ENCODE results near the gene NACAD. TPM values are rescaled to one million over a fixed set of nuclear protein-coding genes. Genes with fewer than 3 reads are reported as not detected.

The NACAD gene
- total and polyA plus RNA-seq, 8 donors: 2.0 to 10.9 (median 9.3) TPM

DNA sequence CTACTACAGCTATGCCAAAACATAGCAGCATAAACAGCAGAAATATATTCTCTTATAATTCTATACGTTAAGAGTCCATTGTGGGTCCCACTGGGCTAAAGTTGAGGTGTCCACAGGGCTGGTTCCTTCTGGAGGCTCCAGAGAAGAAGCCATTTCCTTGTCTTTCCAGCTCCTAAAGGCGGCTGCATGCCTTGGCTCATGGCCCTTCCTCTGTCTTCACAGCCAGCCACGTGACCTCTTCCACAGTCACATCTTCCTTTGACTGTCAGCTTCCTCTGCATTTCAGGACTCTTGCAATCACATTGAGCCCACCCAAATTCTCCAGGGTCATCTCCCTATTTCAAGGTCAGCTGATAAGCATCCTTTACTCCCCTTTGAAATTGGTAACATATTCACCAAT is 17.2 kb downstream of the NACAD start:
- no peak for ATAC-seq
- H3K36me3 ChIP-seq: peaks cover 0 to 98% of the 10 kb centered on the region in 2 donors
- peak overlapping the region in 1 of 2 donors; percentile 46 for H3K27ac ChIP-seq
- TF ChIP-seq, protein P1, sequence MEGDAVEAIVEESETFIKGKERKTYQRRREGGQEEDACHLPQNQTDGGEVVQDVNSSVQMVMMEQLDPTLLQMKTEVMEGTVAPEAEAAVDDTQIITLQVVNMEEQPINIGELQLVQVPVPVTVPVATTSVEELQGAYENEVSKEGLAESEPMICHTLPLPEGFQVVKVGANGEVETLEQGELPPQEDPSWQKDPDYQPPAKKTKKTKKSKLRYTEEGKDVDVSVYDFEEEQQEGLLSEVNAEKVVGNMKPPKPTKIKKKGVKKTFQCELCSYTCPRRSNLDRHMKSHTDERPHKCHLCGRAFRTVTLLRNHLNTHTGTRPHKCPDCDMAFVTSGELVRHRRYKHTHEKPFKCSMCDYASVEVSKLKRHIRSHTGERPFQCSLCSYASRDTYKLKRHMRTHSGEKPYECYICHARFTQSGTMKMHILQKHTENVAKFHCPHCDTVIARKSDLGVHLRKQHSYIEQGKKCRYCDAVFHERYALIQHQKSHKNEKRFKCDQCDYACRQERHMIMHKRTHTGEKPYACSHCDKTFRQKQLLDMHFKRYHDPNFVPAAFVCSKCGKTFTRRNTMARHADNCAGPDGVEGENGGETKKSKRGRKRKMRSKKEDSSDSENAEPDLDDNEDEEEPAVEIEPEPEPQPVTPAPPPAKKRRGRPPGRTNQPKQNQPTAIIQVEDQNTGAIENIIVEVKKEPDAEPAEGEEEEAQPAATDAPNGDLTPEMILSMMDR (IDR thresholded peaks at IDR 0.05): no peak
- H3K27me3 ChIP-seq: no peaks in the 10 kb centered on the region
- no peak overlapping the region for H3K4me3 ChIP-seq
- peaks cover 0 to 13% of the 10 kb centered on the region in 2 donors for H3K4me1 ChIP-seq
- H3K9me3 ChIP-seq: no peaks in the 10 kb centered on the region
- intact Hi-C loops (cut with DNase I): no loop called here
- DNase-seq: no peak

DNA sequence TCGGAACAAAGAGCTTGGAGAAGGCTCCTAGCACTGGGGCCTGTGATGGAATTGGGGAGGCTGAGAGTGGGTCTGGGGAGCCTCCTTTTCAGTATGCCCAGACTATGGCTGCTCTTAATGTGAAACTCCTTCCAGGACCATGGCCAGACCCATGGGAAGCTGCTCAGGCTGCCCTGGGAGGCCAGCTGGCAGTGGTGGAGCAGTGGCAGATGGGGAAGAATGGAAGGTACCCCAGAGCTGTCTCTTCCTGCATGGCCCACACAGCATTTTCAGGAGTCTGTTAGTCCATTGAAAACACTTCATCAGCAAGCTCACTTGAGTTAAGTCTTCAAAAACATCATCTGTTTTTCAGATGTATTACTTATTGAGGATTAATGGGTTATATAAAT is 18.5 kb downstream of the NACAD start:
- Histone ChIP-seq H3K9me3 (no peaks in the 10 kb centered on the region), H3K36me3 (peaks cover 0 to 98% of the 10 kb centered on the region in 2 donors), H3K27ac (no peak overlapping the region), H3K4me1 (peaks cover 0 to 13% of the 10 kb centered on the region in 2 donors), H3K4me3 (no peak overlapping the region), H3K27me3 (no peaks in the 10 kb centered on the region)
- intact Hi-C loops (cut with DNase I): no loop called here
- ATAC-seq (no peak), DNase-seq (no peak)
- TF ChIP-seq, protein P1 (IDR thresholded peaks at IDR 0.05): no peak

DNA sequence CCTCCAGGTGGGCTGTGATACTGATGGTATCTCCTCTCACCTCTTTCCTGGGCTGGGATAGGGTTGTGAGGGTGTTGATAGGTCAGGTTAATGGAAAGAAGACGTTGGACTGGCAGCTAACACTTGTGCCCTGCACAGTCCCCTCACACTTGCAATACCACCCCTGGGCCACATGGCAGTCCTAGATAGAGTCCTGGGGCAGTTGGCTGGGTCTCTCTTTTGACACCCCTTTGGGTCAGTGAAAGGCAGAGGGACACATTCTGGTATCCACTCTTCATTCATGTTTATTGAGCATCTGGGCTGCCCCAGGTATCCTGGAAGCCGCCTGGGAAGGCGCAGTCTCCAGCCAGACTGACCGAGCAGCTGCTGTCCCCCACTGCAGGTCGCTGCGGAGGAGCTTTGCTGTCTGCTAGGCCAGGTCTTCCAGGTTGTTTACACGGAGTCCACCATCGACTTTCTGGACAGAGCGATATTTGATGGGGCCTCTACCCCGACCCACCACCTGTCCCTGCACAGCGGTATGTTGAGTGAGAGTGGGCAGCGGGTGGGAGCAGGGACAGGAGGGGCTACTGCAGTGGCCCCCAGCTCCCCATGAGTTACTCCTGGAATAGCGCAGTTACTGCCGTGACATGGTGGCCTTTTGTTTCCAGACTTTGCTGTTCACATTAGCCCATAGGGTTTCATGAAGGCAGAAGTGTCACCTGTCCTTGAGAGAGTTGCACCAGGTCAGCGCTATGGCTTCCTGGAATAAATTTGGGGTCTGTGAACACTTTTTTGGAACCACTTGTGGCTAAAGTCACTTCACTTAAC is 19.1 kb downstream of the NACAD start:
- Histone ChIP-seq H3K9me3 (no peaks in the 10 kb centered on the region), H3K36me3 (peaks cover 0 to 98% of the 10 kb centered on the region in 2 donors), H3K4me3 (no peak overlapping the region), H3K4me1 (peaks cover 0 to 13% of the 10 kb centered on the region in 2 donors), H3K27me3 (no peaks in the 10 kb centered on the region), H3K27ac (no peak overlapping the region)
- TF ChIP-seq, protein P1 (IDR thresholded peaks at IDR 0.05): no peak
- ATAC-seq (no peak), DNase-seq (peak in 1 of 4 donors; percentile 19)
- intact Hi-C loops (cut with DNase I): no loop called here

DNA sequence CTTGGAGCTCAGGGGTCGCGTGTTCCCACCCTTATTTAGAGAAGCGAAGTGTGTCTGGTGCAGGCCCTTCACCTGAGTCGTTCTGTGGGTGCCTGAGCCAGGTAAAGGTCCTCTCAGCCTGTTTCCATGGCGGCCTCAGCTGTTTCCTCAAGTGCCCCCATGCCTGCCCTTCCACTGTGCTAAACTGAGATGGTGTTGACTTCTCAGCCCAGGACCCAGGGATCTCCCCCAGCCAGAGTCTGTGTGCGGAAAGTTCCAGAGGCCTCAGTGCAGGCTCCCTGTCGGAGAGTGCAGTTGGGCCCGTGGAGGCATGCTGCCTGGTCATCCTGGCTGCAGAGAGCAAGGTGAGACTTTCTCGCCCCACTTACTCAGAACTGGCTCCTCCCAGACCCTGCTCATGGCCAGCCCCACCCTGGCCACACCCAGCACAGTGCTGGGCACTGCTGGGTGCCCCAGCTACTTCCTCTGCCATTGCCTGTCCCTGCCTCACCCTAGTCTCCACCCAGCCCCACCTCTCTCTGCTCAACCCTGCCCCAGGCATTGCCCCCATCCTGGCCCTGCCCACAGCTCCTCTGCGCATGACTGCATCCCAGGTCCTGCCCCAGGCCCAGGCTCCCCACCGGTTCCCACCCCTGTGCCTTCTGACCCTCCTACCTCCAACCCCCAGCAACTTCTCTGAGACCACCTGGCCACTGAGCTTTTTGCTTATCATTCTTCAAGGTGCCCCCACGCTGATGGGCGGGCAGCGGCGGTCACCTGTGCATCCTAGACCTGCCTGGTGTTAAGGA is 20.3 kb downstream of the NACAD start:
- intact Hi-C loops (cut with DNase I): no loop called here
- no peak overlapping the region for H3K4me3 ChIP-seq
- TF ChIP-seq, protein P1 (IDR thresholded peaks at IDR 0.05): no peak
- ATAC-seq (no peak), DNase-seq (peak in 1 of 4 donors; percentile 19)
- no peak overlapping the region for H3K27ac ChIP-seq
- peaks cover 0 to 16% of the 10 kb centered on the region in 2 donors for H3K4me1 ChIP-seq
- H3K9me3 ChIP-seq: no peaks in the 10 kb centered on the region
- H3K27me3 ChIP-seq: no peaks in the 10 kb centered on the region
- peaks cover 0 to 98% of the 10 kb centered on the region in 2 donors for H3K36me3 ChIP-seq

DNA sequence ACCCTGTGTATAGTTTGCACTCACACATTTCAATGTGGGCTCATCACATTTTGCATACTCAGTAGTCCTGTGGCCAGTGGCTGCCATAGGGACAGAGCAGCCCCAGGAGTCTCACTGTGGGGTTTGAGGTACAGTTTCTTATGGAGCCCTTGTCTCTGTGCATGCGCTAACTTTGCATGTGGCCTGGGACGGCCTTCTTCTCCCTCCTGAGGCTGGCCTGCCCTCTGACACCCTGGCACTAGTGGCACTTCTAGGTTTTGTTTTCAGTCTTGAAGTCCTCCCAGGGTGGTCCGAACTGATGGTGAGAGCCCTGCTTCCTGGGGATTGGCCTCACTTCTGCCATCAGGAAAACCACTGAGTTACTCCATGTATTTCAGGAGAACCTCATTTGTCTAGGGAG is 21.2 kb downstream of the NACAD start:
- peak in 1 of 4 donors; percentile 12 for DNase-seq
- H3K4me1 ChIP-seq: peaks cover 0 to 24% of the 10 kb centered on the region in 2 donors
- H3K27me3 ChIP-seq: no peaks in the 10 kb centered on the region
- H3K9me3 ChIP-seq: no peaks in the 10 kb centered on the region
- intact Hi-C loops (cut with DNase I): no loop called here
- H3K36me3 ChIP-seq: peaks cover 0 to 94% of the 10 kb centered on the region in 2 donors
- ATAC-seq: no peak
- TF ChIP-seq, protein P1 (IDR thresholded peaks at IDR 0.05): no peak
- no peak overlapping the region for H3K4me3 ChIP-seq
- H3K27ac ChIP-seq: no peak overlapping the region

Measured in left lung (tissue), 10 donors.